ENCODE results near the gene PRRX2. TPM values are rescaled to one million over a fixed set of nuclear protein-coding genes. Genes with fewer than 3 reads are reported as not detected.
"Not testable (repeated sequence)": the region's sequence is repeated elsewhere in the genome, so short reads cannot be mapped to it uniquely, and the experiment has no call there.

Gene PRRX2
- total RNA-seq, 2 donors from 2014 or later, result 20.8 to 22.9 TPM

DNA sequence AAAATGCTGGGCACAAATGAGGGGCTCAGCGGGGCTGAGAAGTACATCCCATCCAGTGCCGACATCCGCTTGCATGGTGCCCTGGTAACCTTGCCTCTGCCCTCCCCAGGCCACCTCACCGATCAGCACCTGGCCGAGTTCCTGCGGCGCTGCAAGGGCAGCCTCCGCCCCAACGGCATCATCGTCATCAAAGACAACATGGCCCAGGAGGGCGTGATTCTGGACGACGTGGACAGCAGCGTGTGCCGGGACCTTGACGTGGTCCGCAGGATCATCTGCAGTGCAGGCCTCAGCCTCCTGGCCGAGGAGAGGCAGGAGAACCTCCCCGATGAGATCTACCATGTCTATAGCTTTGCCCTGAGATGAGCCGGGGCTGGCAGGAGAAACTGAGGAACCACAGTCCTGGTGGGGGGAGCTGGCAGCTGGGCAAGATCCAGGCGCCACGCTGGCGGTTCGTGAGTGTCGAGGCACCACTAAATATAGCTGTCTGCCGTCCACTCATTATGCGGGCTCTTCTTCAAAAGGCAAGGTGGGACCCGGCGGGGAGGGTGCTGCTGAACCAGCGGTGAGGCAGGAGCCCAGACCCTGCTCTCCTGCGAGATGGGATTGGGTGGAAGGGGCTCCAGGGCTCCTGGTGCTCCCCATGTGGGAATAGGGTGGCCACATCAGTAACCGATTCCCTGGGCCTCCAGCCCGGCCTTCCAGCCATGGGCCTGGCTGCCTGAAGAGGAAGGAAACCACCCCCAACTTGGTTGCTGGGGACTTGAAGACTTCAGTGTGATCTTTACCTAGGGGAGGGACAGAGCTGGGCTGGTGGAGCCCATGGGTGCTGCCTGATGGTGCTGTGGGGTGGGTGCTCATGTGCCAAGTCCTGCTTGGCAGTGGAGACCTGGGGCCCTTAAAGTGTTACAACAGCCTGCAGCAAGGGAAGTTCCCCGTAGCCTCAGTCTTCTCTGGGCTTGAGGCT is 30.1 kb upstream of the PRRX2 start:
- intact Hi-C loops (cut with DNase I), result no loop called here
- no peak for DNase-seq (ENCODE audit: low spot score)

DNA sequence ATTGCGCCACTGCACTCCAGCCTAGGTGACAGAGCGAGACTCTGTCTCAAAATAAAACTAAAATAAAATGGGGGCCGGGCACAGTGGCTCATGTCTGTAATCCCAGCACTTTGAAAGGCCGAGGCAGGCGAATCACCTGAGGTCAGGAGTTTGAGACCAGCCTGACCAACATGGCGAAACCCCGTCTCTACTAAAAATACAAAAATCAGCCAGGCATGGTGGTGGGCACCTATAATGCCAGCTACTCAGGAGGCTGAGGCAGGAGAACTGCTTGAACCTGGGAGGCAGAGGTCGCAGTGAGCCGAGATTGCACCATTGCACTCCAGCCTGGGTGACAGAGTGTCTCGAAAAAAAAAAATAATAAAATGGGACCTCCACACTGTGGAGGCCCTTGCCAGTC is 29.1 kb upstream of the PRRX2 start:
- intact Hi-C loops (cut with DNase I), result not testable (repeated sequence)

DNA sequence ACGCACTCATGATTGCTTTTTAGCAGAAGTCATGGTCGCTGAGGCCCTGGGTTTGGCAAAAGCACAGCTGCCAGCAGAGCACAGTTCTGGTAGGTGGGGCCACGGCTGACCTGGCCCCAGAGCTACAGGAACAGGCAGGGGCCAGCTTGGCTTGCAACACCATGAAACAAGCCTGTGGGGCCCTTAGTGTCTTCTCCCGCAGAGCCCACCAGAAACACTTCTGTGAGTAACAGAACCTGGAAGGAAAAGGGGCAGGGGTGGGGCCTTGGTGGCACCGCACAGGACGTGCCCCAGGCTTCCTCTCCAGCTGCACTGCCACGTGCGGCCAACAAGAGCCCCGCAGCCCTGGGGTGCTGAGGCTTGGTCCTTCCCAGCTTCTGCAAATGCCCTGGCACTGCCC is 28.3 kb upstream of the PRRX2 start:
- intact Hi-C loops (cut with DNase I), result no loop called here
- no peak for DNase-seq (ENCODE audit: low spot score)

More for the DNA sequence above, 29.1 kb upstream of the PRRX2 start:
- DNase-seq (ENCODE audit: low spot score), result not testable (repeated sequence)

DNA sequence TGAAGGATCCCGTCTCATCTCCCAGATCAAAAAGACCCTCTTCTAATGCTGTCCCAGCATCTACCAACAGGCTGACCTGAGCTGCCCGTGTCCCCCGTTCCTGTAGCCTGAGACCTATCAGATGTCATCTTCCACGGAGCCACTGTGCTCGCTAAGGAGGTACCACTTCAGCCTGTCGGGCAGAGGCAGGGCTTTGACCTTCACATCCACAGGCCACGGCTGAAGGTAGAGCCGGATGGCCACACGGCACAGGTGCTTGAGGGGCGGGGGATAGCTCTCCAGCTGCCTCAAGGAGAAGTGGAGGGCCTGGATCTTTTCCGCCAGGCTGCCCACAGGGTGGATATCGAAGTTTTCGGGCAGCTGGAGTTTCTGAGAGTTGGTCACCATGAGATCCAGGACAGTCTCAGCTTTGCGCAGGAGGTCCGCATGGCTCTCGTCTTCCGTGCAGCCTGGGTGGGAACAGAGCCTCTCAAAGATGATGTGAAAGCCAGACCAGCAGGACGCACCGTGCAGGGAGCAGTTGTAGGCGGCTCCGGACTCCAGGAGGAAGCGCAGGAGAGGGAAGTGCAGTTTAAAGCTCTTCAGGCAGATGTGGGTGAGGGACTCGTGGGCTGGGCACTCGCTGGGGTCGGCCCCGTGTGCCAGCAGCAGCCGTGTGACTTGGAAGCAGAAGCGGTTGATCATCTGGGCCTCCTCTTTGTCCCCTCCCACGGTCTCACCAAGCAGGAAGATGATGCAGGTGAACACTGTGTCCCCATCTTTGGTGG is 27.6 kb upstream of the PRRX2 start:
- intact Hi-C loops (cut with DNase I), result no loop called here
- no peak for DNase-seq (ENCODE audit: low spot score)

DNA sequence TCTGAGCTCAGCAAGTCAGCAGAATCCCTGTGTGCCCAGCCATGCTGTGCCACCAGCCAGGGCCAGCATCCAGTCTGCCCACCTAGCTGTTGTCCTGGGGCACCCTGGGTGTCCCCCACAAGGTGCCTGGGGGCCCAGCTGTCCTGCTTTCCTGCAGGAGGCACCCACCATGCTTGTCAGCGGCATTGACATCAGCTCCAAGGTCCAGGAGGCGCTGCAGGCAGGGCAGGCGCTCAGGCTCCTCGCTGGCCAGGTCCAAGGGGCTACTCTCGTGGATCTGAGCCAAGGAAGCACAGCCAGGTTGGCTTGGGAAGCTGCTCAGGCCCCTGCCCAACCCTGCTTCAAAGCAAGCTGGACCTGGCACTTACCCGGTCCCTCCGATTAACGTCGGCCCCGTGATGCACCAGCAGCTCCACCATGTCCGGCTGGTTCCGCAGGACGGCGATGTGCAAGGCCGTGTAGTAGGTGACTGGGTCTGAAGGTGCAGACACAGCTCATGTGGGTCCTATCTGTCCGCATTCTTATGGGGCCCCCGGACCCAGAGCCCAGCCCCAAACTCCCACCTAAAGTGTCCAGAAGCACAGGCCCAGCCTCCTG is 26.3 kb upstream of the PRRX2 start:
- intact Hi-C loops (cut with DNase I), result no loop called here

DNA sequence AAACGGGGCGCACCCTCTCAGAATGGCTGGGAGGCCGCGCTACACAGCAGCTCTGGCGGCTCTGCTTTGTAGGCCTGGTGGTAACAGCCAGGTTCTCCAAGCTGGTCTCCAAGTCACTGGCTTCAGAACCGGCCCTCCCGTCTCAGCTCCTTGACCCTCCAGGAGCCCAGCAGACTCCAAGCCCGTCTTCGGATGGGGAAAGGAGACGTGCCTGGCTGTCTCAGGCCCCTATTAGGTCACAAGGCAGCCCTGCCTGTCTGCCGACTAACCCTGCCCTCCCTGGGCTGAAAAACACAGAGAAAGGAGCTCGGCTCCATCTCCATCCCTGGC is 25.7 kb upstream of the PRRX2 start:
- DNase-seq (ENCODE audit: low spot score), result no peak
- intact Hi-C loops (cut with DNase I), result loop anchor here (5.0 kb wide), 2 partner anchors 143 to 148 kb away; no protein-coding TSS in a partner anchor

More for the DNA sequence above, 26.3 kb upstream of the PRRX2 start:
- DNase-seq (ENCODE audit: low spot score), result no peak

DNA sequence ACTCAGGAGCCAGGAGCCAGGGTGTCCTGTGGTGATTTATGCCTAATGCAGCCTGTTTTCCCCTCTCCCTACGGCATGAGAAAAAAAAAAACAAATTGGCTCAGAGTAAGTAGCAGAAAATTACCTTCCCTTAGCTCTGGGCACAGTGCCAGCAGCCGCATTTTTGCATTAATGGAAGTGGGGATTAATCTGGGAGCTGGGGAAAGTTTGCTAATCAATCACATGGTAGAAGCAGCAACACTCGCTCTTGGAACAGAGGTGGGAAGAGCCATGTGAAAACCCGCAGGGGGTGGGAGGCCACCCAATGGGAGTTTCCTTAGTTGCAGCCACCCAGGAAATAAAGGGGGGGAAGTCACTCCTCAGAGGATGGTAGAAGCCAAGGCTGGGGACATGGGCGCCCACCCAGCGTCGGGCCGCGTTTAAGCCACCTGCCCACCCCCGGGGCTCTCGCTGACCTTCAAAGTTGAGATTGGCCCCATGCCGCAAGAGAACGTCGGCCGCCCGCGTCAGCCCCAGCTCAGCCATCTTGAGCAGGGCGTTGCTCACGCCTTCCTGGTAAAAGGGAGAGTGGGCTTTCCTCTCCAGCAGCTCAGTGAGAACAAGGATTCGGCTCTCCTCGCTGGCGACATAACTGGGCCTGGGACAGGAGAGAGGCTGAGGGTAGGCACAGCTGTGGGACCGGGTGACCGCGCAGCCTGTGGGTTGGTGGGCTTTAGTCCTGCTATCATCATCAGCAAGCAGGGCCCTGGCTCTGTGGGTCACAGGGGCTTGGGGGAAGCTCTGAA is 25.2 kb upstream of the PRRX2 start:
- no peak for DNase-seq (ENCODE audit: low spot score)
- intact Hi-C loops (cut with DNase I), result loop anchor here (5.0 kb wide), 2 partner anchors 142 to 147 kb away; no protein-coding TSS in a partner anchor

DNA sequence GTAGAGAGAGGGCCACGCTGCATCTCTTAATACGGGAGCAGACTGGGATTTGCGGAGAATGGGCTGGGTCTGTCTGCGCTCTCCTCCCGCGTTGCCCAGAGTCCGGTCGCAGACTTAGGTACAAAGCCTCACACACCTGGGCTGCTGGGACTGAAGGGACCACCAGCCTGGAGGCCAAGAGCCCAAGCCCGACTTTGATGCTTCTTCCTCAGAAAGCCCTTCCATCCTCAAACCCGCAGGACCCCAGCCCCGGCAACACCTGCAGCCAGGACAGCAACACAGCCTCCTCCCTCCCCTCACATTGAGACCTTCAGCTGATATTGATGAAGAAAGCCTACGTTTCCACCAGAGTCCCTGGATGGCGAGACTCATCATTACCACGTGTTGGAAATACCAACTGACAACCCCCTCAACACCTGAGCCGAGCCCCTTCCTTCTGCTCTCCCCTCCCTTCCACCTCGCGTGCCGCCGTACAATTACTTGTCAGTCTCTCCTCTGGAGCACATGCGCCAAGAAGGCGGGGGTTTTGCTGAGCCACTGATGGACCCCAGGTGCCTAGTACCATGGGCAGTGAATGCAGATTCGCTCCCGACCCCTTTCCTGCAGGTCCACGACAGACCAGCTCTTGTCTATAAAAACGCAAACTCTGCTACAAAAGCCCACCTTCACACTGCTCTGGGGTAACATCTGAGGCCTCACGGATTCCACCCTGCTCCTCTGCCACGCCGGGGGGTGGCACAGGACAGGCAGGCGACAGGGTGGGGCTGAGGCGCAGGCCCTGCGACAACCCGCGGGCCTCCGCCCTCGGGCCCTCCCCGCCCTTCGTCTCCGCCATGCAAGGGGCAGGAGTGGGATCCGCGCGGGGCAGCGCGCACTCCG is 24.3 kb upstream of the PRRX2 start:
- peak; percentile 88 for DNase-seq (ENCODE audit: low spot score)
- intact Hi-C loops (cut with DNase I), result loop anchor here (5.0 kb wide), 2 partner anchors 141 to 146 kb away; no protein-coding TSS in a partner anchor

DNA sequence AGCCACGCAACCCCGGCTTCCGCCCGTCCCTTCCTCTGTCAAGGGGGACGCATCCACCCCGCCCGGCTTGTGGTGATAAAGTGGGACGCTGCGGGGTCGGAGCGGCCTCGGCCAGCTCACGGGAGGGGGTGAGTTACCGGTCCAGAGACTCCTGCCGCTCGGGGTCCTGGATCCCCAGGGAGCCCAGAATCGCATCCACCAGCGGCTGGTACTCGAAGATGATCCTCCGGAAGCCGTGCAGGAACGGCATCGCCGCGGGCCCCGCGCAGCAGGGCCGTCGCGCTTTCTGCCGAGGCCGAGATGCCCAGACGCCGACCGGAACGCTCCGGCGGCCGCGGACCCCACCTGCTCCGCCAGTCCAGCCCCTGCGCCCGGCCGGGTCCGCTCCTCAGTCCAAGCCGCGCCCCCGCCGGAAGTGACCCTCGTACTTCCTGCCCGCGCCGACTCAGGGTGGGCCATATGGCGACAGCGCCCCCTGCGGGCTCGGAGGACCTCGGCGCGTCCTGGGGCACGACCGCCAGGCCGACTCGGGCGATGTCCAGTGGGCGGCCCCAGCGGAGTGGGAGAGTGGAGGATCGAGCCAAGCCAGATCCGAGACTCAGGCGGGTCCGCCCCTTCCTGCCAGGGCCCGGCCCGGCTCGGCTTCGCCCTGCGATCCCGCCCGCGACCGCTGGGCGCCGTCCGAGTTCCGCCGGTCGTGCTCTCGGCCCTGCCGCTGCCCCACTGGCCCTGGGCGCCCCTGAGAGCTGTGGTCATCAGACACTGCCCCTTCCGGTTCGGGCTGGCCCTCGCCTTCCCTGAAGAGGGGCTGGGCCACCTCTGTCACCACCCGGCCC is 23.5 kb upstream of the PRRX2 start, which contains the start of gene ASB6:
Gene ASB6, minus strand, starts transcription at position 402 of the 836 bp plus-strand sequence. Its CDS starts 152 bp downstream, at position 250.
- peak; percentile 100 for DNase-seq (ENCODE audit: low spot score)
- intact Hi-C loops (cut with DNase I), result loop anchor here (5.0 kb wide), 2 partner anchors 140 to 145 kb away; no protein-coding TSS in a partner anchor

DNA sequence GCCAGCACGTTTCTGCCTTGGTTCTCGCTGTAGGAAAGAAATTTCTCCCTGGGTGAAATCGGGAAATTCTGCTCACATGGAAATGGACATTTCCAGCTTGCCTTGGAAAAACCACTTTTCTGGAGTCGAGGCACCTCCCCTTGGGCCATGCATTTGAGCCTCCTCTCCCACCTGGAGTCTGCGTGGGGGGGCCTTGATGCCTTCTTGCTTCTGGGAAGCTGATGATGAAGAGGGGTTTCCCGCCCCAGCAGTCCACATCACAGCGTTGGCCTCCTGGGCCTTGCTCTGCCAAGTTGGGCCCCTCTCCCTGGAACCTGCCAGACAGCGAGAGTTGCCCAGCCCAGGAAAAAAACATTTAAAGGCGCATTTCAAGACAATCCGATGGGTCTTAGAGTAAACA is 21.7 kb upstream of the PRRX2 start:
- DNase-seq (ENCODE audit: low spot score), result no peak
- intact Hi-C loops (cut with DNase I), result loop anchor here (5.0 kb wide), 2 partner anchors 139 to 144 kb away; no protein-coding TSS in a partner anchor

DNA sequence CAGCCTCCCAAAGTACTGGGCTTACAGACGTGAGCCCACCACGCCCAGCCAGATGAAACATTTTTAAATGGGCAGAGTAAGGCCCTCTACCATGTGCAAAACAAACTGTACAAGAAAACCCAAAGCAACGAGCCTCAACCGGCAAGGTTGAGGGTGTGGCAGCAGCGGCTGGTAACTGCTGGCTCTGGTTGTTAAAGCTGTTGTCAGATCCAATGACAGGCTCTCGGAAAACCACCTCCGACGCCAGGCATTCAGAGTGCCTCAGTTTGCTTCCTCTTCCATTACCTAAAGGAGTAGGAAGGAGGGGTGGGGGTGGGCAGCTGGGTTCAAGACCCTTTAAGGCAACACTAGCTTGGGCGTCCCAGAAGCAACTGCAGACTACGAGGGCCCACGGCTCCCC is 21.1 kb upstream of the PRRX2 start:
- no peak for DNase-seq (ENCODE audit: low spot score)
- intact Hi-C loops (cut with DNase I), result loop anchor here (5.0 kb wide), 2 partner anchors 138 to 143 kb away; no protein-coding TSS in a partner anchor

DNA sequence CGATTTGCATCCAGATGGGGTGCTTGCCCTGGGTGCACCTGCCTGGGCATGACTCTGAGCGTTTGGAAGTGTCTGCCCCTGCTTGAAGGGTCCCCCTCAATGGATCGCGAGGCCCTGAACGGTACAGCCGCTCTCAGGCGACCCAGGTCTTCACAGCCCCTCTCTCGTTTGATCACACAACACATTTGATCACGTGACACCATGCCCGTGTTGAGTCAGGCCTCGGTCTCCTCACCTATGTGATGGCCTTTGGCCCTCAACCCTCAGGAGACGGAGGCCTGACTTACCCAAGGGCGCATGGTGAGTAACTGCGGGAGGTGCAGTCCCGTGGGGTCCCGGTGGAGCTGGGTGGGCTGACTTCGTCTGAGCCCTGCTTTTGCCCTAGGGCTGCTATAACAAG is 20.5 kb upstream of the PRRX2 start:
- no peak for DNase-seq (ENCODE audit: low spot score)
- intact Hi-C loops (cut with DNase I), result loop anchor here (5.0 kb wide), 2 partner anchors 137 to 142 kb away; no protein-coding TSS in a partner anchor

DNA sequence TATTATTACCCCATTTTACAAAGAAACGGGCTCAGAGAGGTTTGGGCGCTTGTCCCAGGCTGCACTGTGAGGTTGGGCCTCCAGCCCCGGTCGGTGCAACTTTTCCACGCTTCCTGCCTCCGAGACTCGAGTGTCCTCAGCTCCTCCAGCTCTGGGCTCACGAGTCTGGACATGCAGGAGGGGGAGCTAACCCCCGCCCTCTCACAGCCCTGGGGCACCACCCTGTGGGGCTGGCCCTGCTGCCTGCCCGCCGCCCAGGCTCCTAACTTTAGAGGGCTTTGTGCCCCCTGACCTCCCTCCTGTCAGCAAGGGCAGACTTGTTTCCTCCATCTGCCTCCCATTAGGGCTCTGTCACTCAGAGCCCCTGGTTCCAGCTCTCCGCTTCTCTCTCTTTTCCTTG is 19.2 kb upstream of the PRRX2 start:
- DNase-seq (ENCODE audit: low spot score), result no peak
- intact Hi-C loops (cut with DNase I), result no loop called here

DNA sequence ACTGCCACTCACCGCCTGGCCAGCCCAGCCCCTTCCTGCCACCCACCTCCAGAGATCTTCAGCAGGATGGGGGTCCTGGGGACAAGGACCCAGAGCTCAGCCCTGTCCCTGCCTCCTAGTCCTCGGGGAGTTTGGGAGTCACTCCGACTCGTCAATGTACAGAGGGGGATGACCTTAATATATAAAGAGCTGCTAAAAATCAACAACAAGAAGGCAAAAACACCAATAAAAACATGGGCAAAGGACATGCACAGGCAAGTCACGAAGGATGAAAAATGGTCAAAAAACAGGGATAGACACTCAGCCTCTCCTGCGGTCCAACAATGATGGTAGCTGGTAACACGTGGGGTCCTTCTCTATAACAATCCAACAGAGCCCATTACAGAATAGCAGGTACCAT is 18.8 kb upstream of the PRRX2 start:
- intact Hi-C loops (cut with DNase I), result no loop called here

DNA sequence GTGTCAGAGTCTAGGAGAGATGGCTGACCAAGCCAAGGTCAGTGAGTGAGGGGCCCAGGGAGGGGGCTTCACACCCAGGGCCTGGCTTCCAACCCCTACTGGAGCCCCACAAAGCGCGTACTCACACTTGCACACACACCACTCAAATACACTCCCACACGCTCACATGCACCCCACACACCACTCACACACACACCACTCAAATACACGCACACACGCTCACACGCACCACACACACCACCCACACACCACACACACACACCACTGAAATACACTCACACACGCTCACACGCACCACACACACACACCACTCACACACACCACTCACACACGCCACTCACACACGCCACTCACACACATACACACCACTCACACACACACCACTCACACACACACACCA is 17.8 kb upstream of the PRRX2 start:
- intact Hi-C loops (cut with DNase I), result no loop called here
- DNase-seq (ENCODE audit: low spot score), result no peak

More for the DNA sequence above, 18.8 kb upstream of the PRRX2 start:
- DNase-seq (ENCODE audit: low spot score), result no peak

DNA sequence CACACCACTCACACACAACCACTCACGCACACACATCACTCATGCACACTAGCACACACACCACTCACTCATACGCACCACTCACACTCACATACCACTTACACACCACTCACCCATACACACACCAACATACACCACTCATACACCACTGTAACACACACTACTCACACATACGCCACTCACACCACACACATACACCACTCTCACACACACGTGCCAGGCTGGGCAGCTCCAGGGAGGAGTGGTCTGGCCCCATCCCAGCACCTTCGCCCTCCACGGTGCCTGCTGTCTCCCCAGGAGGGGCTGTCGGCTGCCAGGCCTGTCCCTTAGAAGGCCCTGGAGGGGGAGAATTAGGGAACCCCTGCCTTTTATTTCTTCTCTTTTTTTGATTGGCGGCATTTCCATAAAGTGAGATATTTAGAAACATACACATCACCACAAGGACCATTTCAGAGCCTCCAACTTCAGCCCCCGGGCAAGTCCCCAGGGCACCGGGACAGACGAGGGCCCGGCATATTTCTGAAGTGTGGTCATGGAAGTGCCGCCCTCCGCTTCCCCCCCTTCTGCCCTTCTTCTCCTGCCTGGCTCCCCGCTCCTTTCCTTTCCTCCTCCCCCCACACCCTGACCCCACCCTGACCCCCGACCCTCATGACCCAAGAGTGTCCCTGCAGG is 17.2 kb upstream of the PRRX2 start:
- intact Hi-C loops (cut with DNase I), result no loop called here
- DNase-seq (ENCODE audit: low spot score), result no peak
